GM12801 (cell line): ENCODE data around the gene WDPCP.

Source experiments
- CTCF ChIP-seq: IDR thresholded peaks from one replicate; pipeline ENCODE4 v1.5.1; 2011; ENCODE audit warnings: control low read depth; ENCODE audit not compliant: insufficient read length; ENCODE audit errors: extremely low read depth

Gene WDPCP

DNA sequence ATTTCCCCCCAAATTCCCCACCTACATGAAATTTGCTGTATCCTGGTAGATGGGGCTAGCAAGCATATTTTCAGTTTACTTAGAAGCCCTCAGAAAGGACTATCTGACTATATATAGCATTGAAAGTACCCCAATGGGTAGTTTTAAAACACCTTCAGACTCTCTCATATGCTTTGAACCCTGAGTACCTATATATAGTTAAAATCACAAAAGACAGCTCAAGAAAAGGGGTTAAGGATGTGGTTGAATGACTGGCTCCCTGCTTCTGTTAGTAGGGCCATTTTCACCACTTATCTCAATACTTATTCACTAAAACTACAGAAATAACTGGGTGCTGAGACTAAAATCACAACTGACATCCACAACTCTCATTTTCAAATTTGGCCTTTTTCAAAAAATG lies 18.5 kb downstream of the WDPCP start:
- no peak for TF ChIP-seq CTCF

GRCh38 chr2:63562751-63563150 lies 25.5 kb downstream of the WDPCP start:
- TF ChIP-seq CTCF: no peak

DNA sequence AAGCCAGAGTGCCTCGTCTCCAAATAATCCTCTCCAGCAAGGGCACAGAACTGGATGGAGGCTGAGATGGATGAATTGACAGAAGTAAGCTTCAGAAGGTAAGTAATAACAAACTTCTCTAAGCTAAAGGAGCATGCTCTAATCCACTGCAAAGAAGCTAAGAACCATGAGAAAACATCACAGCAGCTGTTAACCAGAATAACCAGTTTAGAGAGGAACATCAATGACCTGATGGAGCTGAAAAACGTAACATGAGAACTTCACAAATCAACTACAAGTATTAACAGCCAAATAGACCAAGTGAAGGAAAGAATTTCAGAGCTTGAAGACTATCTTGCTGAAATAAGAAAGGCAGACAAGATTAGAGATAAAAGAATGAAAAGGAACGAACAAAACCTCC lies 32.3 kb downstream of the WDPCP start:
- TF ChIP-seq CTCF: no peak

DNA sequence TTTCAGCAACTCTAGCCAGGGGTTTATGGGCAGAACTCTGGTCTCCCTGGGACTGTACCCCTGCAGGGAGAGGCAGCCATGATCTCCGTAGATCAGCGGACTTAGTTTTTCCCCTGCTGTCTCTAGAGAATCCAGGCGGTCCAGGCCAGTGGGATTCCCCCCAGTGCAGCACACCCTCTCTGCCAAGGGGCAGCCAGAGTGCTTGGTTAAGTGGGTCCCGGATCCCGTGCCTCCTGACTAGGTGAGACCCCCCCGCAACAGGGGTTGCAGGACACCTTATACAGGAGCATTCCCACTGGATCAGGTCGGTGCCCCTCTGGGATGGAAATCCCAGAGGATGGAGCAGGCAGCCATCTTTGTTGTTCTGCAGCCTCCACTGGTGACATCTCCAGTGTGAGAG lies 33.0 kb downstream of the WDPCP start:
- no peak for TF ChIP-seq CTCF

DNA sequence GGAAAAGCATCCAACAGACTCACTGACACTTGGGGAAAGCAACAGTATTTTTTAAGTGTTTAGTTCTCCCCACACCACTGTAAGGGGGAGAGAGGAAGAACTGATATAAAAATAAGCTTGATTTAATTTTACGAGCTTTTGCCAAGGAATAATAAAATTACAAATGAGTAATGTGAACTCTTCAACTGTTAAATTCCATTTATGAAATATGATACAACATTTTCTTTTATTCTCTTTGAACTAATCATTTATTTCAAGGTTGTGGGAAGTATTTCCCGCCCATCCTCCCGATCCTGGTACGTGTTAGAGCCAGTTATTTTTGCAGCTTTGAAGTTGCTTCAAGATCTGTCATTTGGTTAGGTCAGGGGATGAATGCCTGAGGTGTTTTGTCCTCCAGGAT lies 35.2 kb downstream of the WDPCP start:
- no peak for TF ChIP-seq CTCF

GRCh38 chr2:63545023-63545422 lies 43.3 kb downstream of the WDPCP start:
- no peak for TF ChIP-seq CTCF

GRCh38 chr2:63544017-63544627 lies 44.2 kb downstream of the WDPCP start:
- no peak for TF ChIP-seq CTCF
